GM19351 (cell line): ENCODE data around the gene EPB41L4B.
A peak's percentile ranks its signal among the peaks of the same experiment; 100 is the strongest.
"Not testable (repeated sequence)": the region's sequence is repeated elsewhere in the genome, so short reads cannot be mapped to it uniquely, and the experiment has no call there.

ENCODE experiments used
- ATAC-seq: cut with Tn5 transposase; IDR thresholded peaks from one replicate; pipeline ENCODE4 v1.9.1; 2021; ENCODE audit warnings: mild to moderate bottlenecking, moderate library complexity; ENCODE audit not compliant: unreplicated experiment

EPB41L4B gene

GRCh38 chr9:109129470-109130197, 191.2 kb downstream of the EPB41L4B start:
- no peak for ATAC-seq

- not testable (repeated sequence) for ATAC-seq
These were observed 194.2 kb downstream of the EPB41L4B start for GRCh38 chr9:109126671-109127070.

- ATAC-seq, result no peak
These were observed 196.7 kb downstream of the EPB41L4B start for GRCh38 chr9:109124121-109124520.

- peak; percentile 26 for ATAC-seq
These were observed 197.9 kb downstream of the EPB41L4B start for GRCh38 chr9:109122726-109123621.
